DOHH2 (cell line): Measurements from ENCODE around the gene ALKAL2.

ENCODE experiments used
- H3F3A ChIP-seq: fragments of 200-600 bp; sonication (generic), shearing (Covaris generic); 2 replicates; pipeline ENCODE4 v1.6.0; 2016; ENCODE audit warnings: antibody characterized with exemption, mild to moderate bottlenecking; ENCODE audit not compliant: control insufficient read depth, insufficient read depth
- H3K27ac ChIP-seq: fragments of 200-600 bp; sonication (generic); 2 replicates; pipeline ENCODE4 v1.5.1; 2014; ENCODE audit warnings: low read depth, mild to moderate bottlenecking, low read length, moderate library complexity
- H3K27me3 ChIP-seq: fragments of 200-600 bp; sonication (generic); 2 replicates; pipeline ENCODE4 v1.6.1; 2014; ENCODE audit warnings: mild to moderate bottlenecking, low read length, mixed read lengths; ENCODE audit not compliant: control insufficient read depth
- H3K36me3 ChIP-seq: fragments of 200-600 bp; sonication (generic); 2 replicates; pipeline ENCODE4 v1.6.1; 2014; ENCODE audit warnings: mild to moderate bottlenecking, low read length, moderate library complexity, mixed read lengths; ENCODE audit not compliant: control insufficient read depth
- H3K4me1 ChIP-seq: fragments of 200-600 bp; sonication (generic); 2 replicates; pipeline ENCODE4 v1.6.1; 2014; ENCODE audit warnings: mild to moderate bottlenecking, low read length, mixed read lengths; ENCODE audit not compliant: control insufficient read depth
- H3K4me2 ChIP-seq: fragments of 200-600 bp; sonication (generic); 2 replicates; pipeline ENCODE4 v1.6.0; 2014; ENCODE audit warnings: mild to moderate bottlenecking, low read length, moderate library complexity
- H3K4me3 ChIP-seq: fragments of 200-600 bp; sonication (generic); 2 replicates; pipeline ENCODE4 v1.5.1; 2014; ENCODE audit warnings: mild to moderate bottlenecking, low read length, mixed read lengths
- H3K79me2 ChIP-seq: fragments of 200-600 bp; sonication (generic); 2 replicates; pipeline ENCODE4 v1.6.1; 2014; ENCODE audit warnings: mild to moderate bottlenecking, low read length, mixed read lengths; ENCODE audit not compliant: control insufficient read depth
- H3K9me2 ChIP-seq: fragments of 200-600 bp; sonication (generic); replicated peaks from 2 replicates; pipeline ENCODE4 v1.6.1; 2014; ENCODE audit warnings: mild to moderate bottlenecking, low read length, mixed read lengths; ENCODE audit not compliant: control insufficient read depth
- H3K9me3 ChIP-seq: fragments of 200-600 bp; sonication (generic); 2 replicates; pipeline ENCODE4 v1.6.1; 2014; ENCODE audit warnings: antibody characterized with exemption, low read length, mixed read lengths; ENCODE audit not compliant: control insufficient read depth, insufficient read depth
- H4K20me1 ChIP-seq: fragments of 200-600 bp; sonication (generic); 2 replicates; pipeline ENCODE4 v1.6.0; 2014; ENCODE audit warnings: low read depth, mild to moderate bottlenecking, antibody characterized with exemption, low read length, moderate library complexity; ENCODE audit not compliant: control insufficient read depth, insufficient read depth
- CTCF ChIP-seq: fragments of 200-600 bp; sonication (generic); IDR thresholded peaks from one replicate; pipeline ENCODE4 v1.5.1; 2014; ENCODE audit warnings: antibody characterized with exemption, mild to moderate bottlenecking, low read depth, low read length; ENCODE audit not compliant: poor library complexity, severe bottlenecking
- EZH2phosphoT487 ChIP-seq: fragments of 200-600 bp; sonication (generic); IDR thresholded peaks from 2 replicates; pipeline ENCODE4 v1.6.1; 2017; ENCODE audit warnings: borderline replicate concordance, mild to moderate bottlenecking, antibody characterized with exemption, low read length, moderate library complexity, mixed read lengths

ALKAL2 gene

GRCh38 chr2:278312-278926, 9.5 kb downstream of the ALKAL2 start:
- Histone ChIP-seq H3K4me2 (no peak overlapping the region), H3K9me2 (no peaks in the 10 kb centered on the region), H3K27ac (no peak overlapping the region), H4K20me1 (peaks cover 21% of the 10 kb centered on the region; the same call in 1 of the 2 replicates), H3K4me1 (peaks cover 15% of the 10 kb centered on the region), H3F3A (no peaks in the 10 kb centered on the region; the same call in 1 of the 2 replicates), H3K27me3 (no peaks in the 10 kb centered on the region), H3K36me3 (peaks cover 87% of the 10 kb centered on the region), H3K9me3 (no peaks in the 10 kb centered on the region), H3K4me3 (no peak overlapping the region), H3K79me2 (peaks cover 36% of the 10 kb centered on the region)
- TF ChIP-seq EZH2phosphoT487 (no peak), CTCF (no peak)

- Histone ChIP-seq H3K36me3 (peaks cover 100% of the 10 kb centered on the region), H4K20me1 (peaks cover 28% of the 10 kb centered on the region; the same call in 1 of the 2 replicates), H3K4me1 (peaks cover 19% of the 10 kb centered on the region), H3K9me2 (no peaks in the 10 kb centered on the region), H3K9me3 (no peaks in the 10 kb centered on the region), H3K27me3 (no peaks in the 10 kb centered on the region), H3K79me2 (peaks cover 65% of the 10 kb centered on the region), H3F3A (no peaks in the 10 kb centered on the region; the same call in 1 of the 2 replicates), H3K4me2 (no peak overlapping the region), H3K4me3 (no peak overlapping the region), H3K27ac (no peak overlapping the region)
- no peak for TF ChIP-seq CTCF
- no peak for TF ChIP-seq EZH2phosphoT487
Measured at GRCh38 chr2:275466-275865, 12.4 kb downstream of the ALKAL2 start.

DNA sequence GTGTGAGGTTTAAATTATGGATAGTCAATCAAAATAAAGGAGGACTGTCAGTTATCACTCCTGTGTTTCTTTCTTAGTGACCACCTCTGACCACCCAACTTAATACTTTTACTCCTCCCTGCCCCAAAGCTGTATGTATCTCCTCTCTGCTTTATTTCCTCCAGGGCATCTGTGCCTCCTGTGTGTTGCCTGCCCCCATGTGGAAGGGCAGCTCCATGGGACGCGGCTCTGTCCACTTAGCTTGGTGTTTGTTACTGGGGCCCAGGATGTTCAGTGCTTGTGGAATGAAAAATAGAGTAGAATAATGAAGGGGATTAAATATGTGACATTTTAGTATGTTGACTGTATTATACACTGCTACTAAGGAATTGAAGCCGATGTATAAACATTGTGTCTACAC, 13.4 kb downstream of the ALKAL2 start:
- H3K4me1 ChIP-seq = peaks cover 20% of the 10 kb centered on the region
- H3K9me2 ChIP-seq = no peaks in the 10 kb centered on the region
- no peaks in the 10 kb centered on the region for H3K9me3 ChIP-seq
- no peaks in the 10 kb centered on the region for H3K27me3 ChIP-seq
- H3K79me2 ChIP-seq = peaks cover 75% of the 10 kb centered on the region
- peaks cover 97% of the 10 kb centered on the region for H3K36me3 ChIP-seq
- H3K4me3 ChIP-seq = no peak overlapping the region
- no peak overlapping the region for H3K27ac ChIP-seq
- TF ChIP-seq EZH2phosphoT487 = no peak
- TF ChIP-seq CTCF = no peak
- no peak overlapping the region for H3K4me2 ChIP-seq
- no peaks in the 10 kb centered on the region; the same call in 1 of the 2 replicates for H3F3A ChIP-seq
- H4K20me1 ChIP-seq = peaks cover 30% of the 10 kb centered on the region; the same call in 1 of the 2 replicates
